HEK293T (cell line): ENCODE results near the gene FBN1.

ENCODE experiments used
- ARNT ChIP-seq: fragments of 450-650 bp; IDR thresholded peaks from 2 replicates; pipeline ENCODE4 v1.6.1; 2017; ENCODE audit warnings: mild to moderate bottlenecking
- FOXA1 ChIP-seq: fragments of 450-650 bp; IDR thresholded peaks from 2 replicates; pipeline ENCODE4 v1.6.1; 2016; ENCODE audit warnings: mild to moderate bottlenecking
- FOXK2 ChIP-seq: fragments of 450-650 bp; IDR thresholded peaks from 2 replicates; pipeline ENCODE4 v1.6.1; 2016; ENCODE audit warnings: mild to moderate bottlenecking
- HDGF ChIP-seq: fragments of 450-650 bp; IDR thresholded peaks from 2 replicates; pipeline ENCODE4 v1.6.1; 2017; ENCODE audit warnings: antibody characterized with exemption, borderline replicate concordance
- LEF1 ChIP-seq: fragments of 450-650 bp; IDR thresholded peaks from 2 replicates; pipeline ENCODE4 v1.6.1; 2017; ENCODE audit warnings: mild to moderate bottlenecking, borderline replicate concordance
- PKNOX1 ChIP-seq: fragments of 450-650 bp; IDR thresholded peaks from 2 replicates; pipeline ENCODE4 v1.6.1; 2016
- SP1 ChIP-seq: fragments of 450-650 bp; IDR thresholded peaks from 2 replicates; pipeline ENCODE4 v1.6.1; 2017
- SUZ12 ChIP-seq: fragments of 450-650 bp; IDR thresholded peaks from 2 replicates; pipeline ENCODE4 v1.6.1; 2016; ENCODE audit warnings: mild to moderate bottlenecking
- ZNF384 ChIP-seq: fragments of 450-650 bp; IDR thresholded peaks from 2 replicates; pipeline ENCODE4 v1.6.1; 2016

DNA sequence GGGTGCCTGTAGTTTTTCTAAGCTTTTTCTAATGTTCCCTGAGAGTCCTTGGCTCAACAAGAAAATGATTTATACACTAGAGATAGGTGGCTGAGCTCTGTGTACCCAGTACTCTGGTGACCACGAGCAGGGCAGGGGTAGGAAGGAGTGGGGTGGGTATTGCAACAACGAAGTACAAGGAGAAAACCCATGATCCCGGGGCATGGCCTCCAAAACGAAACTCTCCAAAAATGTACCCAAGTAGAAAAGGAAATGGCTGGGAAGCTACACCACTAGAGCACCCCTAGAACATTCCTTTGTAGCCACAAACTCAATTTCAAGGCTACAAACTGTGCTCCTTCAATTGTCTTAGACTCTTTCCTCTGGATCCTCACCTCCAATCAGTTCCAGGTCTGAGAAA, 175.4 kb downstream of the FBN1 start:
- no peak for TF ChIP-seq FOXA1
- TF ChIP-seq FOXK2, result no peak
- TF ChIP-seq ZNF384, result no peak
- no peak for TF ChIP-seq SP1
- TF ChIP-seq LEF1, result no peak
- no peak for TF ChIP-seq ARNT
- no peak for TF ChIP-seq SUZ12
- no peak for TF ChIP-seq PKNOX1
- TF ChIP-seq HDGF, result no peak
